SK-N-DZ (cell line): ENCODE results near the gene OGDH.
"Not testable (repeated sequence)": the region's sequence is repeated elsewhere in the genome, so short reads cannot be mapped to it uniquely, and the experiment has no call there.

Source experiments
- DNase-seq: peaks from one replicate; pipeline ENCODE4 v3.0.0-alpha.2; 2015; ENCODE audit warnings: low spot score

The OGDH gene

DNA sequence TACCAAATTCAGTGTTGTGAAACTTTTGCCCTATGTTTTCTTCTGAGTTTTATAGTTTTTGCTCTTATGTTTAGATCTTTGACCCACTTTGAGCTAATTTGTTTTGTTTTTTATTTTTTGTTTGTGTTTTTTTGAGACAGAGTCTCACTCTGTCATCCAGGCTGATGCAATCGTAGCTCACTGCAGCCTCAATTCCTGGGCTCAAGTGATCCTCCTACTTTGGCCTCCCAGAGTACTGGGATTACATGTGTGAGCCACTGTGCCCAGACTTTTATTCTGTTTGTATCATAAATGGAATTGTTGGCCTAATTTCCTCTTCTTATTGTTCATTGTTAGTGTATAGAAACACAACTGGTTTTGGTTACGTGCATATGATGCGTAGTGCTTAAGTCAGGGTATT, 99.0 kb downstream of the OGDH start:
- DNase-seq: no peak

DNA sequence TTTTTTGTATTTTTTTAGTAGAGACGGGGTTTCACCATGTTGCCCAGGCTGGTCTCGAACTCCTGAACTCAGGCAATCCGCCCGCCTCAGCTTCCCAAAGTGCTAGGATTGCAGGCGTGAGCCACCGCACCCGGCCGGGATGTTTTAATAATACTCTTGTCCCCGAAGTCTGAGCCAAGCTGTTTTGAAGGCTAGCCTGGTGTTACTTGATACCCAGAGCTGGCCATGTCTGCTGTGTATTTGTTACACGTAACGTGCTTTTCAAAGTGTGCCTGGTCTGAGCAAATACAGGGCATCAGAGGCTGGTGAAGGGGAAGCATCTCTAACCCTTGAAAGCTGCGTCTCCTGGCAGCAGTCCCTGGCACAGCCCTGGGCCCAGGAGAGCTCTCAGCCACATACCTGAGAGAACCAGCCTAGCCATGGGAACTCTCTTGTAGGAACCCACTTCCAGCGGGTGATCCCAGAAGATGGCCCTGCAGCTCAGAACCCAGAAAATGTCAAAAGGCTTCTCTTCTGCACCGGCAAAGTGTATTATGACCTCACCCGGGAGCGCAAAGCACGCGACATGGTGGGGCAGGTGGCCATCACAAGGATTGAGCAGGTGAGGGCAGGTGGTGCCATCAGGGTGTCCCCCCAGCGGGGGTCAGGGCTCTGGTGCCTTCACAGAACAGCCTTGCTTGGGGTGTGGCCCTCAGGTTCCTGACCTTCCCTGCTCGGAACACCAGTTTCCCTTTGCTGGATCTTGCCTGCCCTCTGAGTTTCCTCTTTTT, 100.5 kb downstream of the OGDH start:
- DNase-seq: no peak

DNA sequence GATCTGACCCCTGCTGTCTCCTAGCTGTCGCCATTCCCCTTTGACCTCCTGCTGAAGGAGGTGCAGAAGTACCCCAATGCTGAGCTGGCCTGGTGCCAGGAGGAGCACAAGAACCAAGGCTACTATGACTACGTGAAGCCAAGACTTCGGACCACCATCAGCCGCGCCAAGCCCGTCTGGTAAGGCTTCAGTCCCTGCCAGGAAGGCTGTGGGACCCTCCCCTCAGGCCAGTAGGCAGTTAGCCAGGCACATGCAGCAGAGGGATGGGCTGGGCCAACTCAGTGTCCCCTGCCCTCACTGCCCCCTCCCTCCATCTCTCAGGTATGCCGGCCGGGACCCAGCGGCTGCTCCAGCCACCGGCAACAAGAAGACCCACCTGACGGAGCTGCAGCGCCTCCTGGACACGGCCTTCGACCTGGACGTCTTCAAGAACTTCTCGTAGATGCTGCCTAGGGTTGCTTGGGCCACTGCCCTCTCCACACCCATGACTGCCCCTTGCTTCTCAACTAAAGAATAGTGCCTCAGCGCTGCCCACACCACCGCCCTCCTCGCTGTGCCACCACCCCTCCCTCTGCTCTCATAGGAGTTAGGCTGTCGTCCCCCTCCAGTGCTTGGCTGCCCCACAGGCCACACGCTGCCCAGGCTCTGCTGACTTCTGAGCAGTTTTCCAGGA, 101.3 kb downstream of the OGDH start:
- no peak for DNase-seq

DNA sequence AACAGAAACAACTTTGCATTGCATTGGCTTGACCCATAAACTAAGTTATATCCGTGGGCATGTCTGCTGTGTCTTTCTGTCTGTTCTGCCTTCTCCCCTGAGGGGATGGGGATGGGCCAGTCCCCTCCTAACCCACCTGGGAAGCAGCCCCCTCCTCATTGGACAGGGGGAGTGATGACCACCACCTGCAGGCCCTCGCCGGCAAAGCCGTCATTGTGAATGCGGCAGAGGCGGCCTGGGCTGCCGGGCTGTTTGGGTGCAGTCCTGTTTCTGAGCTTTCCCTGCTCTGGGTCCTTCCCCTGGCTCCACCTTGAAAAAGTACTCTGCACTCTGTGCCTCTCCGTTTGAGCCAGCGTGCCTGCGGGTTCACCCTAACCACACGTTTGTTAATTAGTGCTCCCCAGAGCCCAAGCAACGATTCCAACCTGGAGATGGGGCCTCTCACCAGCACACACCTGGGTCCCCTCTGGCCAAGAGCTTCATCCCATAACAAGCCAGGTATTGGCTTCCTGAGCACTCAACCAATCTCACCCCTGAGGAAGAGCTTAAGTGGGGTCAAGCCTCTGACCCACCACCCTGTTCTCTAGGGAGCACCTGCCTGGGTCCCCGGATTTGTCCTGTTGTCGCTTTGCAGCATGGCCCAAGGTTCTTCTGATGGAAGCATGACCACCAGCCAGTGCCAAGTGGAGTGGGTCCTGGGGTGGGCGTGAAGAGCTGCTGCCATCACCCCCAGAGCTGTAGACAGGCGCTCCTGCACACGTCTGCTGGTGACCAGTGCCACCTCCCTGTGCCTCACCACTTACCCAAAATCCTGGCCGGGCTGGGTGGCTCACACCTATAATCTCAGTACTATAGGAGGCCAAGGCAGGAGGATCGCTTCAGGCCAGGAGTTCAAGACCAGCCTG, 102.8 kb downstream of the OGDH start:
- DNase-seq: no peak

DNA sequence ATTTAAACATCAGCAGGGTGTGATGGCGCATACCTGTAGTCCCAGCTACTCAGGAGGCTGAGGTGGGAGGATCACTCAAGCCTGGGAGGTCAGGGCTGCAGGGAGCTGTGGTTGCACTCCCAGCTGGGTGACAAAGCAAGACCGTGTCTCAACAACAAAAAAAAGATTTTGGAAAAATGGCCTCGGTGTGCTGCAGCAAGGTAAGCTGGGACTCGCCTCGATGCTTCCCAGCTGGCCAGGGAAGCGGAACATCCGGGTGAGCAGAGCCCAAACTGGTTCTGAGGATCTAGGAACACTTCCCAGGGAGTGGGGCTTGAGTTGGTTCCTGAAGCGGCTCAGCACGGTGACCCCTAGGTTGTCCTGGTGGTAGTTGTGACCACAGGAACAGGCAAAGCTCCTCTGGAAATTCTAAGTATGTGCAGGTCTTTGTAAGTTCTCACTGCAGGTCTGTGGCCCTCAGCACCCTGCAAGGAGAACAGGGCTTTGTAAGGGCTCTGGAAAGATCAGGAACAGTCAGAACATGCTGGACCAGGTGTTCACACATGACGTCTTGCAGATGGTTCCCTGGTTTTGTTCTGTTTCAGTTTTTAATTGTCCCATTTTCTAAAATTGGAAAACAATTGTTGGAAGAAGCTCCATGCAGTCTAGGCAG, 103.6 kb downstream of the OGDH start:
- DNase-seq: no peak

DNA sequence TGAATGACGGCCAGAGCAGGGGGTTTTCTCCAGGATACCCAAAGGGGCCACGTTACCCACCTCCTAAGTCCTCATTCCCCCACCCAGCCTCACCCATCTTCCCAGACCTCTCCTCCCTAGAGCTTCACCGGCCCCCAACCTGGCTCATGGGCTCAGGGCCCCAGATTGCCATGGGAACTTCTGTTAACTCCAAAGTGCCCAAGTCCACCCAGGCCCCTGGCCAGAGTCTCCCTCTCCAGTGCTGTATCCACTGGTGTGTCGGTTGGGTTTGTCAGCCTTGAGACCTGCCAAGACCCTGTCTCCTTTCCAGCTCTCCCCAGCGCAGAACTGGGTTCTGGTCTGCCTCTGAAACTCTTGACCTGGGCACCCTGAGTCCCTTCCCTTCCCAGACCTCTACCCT, 105.1 kb downstream of the OGDH start:
- DNase-seq: no peak

DNA sequence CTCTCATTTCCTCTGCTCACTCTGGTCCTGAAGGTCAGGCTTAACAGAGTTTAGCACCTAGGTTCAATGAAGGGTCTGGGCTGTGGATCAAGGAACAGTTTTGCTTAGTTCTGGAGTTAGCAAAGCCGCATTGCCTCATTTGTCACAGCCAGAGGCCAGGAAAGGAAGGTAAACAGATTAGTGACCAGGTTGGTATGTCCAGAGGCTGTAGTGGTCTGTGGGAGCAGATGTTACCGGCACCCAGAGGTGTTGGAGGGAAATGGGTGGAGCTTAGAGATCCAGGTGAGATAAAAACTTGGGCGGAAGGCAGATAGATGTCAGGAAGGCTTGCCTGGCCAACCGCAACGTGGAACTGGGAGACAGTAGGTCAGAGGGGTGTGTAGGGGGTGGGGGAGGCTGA, 105.6 kb downstream of the OGDH start:
- DNase-seq: no peak

DNA sequence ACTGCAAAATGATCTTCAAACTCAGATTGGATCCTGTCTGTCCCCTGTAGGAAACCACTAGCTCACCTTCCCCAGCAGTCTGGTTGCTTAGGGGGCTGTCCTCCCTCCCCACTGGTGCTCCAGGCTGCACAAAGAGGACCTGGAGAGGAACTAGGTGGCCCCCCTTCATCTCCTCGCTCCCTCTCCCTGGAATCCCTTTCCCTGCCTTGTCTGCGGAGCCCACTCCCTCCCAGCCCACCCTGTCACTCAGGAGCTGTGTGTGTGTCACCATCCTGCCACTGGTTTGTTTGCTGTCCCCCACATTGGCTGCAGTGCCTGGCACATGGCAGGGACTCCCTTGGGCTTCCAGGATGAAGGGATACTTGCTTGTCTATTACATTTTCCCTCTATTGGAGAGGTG, 106.7 kb downstream of the OGDH start:
- DNase-seq: no peak

DNA sequence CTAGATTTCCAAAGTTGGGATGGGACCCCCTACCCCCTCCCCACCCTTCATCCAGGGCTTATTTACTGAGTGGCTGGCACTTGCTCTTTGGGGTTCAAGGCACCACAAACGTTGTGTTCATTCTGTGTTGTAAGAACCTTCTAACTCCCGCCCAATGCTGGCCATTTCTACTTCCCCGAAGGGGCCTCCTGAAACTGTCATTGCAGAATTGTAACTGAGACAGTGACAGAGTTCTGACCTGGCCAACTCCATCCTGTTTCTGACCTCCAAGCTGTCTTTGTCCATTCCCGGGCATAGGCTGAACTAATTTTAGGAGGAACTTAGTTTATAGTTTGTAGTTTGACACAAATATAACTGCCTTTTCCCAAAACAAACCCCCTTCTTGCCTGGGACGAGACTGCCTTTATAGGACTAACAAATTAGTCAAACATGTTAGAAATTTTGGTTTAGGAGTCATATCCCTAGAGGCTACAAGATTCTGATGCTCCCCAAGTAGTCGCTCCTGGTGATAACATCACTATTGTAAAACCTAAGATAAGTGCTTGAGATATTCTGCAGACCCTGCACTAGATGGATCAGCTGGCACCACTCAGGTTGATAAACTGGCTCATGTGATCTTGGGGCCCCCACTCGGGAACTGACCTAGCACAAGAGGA, 107.4 kb downstream of the OGDH start:
- DNase-seq: no peak

DNA sequence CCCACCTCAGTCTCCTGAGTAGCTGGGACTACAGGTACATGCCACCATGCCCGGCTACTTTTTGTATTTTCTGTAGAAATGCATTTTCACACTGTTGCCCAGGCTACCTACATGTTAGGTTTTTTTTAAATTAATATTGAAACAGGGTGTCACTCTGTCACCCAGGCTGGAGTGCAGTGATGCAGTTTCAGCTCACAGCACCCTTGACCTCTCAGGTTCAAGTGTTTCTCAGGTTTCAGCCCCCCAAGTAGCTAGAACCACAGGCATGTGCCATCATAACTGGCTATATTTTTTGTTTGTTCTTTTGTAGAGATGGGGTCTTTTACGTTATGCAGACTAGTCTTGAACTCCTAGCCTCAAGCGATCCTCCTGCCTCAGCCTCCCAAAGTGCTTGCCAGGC, 109.8 kb downstream of the OGDH start:
- no peak for DNase-seq

DNA sequence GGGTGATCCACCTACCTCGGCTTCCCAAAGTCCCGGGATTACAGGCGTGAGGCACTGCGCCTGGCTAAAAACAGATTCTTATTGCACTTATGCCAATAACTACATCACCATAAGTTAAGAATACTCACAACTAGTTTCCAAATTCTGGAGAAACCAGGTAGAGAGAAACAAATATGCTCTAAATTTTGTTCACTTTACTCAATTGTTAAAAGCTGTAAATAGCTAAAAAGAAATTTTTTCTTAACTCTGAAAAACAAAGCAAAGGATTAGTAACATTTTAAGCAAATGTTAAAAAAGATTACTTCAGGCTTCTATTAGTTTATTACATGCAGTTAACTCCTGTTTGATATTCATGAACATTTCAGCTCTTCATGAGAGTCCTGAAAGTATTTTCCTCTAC, 113.9 kb downstream of the OGDH start:
- no peak for DNase-seq

DNA sequence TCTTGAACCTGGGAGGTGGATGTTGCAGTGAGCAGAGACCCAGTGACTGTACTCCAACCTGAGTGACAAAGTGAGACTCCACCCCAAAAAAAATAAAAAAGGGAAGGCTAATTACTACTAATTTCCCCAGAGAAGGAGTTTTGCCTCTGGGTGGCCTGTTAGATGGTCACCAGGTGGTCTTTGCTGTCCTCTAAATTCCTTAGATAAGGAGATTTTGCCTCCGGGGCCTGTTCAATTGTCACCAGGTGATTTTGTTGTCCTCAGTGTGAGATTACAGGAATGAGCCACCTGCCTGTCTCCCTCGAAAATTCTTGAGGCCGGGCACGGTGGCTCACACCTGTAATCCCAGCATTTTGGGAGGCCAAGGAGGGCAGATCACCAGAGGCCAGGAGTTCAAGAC, 117.8 kb downstream of the OGDH start:
- DNase-seq: no peak

DNA sequence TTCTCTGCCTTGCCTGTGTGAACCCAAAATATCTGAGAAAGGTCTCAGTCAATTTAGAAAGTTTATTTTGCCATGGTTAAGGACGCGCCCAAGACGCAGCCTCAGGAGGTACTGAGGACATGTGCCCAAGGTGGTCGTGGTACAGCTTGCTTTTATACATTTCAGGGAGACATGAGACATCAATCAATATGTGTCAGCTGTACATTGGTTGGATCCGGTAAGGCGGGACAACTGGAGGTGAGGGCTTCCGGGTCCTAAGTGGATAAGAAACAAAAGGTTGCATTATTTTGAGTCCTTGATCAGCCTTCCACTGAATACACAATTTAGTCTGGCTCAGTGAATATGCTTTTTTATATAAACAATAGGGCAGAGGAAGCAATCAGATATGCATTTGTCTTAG, 119.8 kb downstream of the OGDH start:
- peak; percentile 30 for DNase-seq

DNA sequence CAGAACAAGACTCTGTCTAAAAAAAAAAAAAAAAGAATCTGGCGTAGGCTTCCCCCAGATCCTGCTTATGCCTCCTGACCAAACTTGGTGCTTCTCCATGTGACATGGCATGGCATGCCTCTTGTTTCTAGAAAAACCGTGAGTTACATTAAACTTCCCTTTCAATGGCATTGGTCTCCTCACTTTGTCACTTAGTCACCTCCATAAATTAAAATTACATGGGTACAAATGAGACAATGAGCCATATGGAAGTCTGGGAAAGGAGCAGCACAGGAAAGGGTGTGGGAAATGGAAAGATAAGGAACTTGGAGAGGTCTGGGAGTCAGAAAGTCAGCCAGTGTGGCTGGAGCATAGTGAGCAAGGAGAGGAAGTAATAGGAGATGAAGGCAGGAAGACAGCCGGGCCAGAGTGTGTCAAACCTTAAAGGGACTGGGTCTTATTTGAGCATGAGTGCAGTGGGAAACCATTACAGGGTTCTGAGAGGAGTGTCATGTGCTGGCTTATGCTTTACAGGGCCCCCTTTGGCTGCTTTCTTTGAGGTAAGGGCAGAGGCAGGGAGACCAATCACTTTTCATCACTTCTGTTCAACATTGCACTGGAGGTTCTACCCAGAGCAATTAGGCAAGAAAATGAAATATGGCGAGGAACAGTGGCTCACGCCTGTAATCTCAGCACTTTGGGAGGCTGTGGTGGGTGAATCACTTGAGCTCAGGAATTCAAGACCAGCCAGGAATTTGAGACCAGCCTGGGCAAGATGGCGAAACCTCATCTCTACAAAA, 120.9 kb downstream of the OGDH start:
- DNase-seq: no peak

DNA sequence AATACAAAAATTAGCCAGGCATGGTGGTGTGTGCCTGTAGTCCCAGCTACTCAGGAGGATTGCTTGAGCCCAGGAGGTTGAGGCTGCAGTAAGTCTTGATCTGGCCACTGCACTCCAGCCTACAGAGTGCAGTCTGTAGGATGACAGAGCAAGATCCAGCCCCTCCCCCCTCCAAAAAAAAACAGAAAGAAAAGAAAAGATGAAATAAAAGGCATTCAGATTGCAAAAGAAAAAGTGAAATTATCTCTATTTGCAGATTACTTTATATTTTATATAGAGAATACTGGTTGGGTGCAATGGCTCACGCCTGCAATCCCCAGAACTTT, 121.5 kb downstream of the OGDH start:
- no peak for DNase-seq

DNA sequence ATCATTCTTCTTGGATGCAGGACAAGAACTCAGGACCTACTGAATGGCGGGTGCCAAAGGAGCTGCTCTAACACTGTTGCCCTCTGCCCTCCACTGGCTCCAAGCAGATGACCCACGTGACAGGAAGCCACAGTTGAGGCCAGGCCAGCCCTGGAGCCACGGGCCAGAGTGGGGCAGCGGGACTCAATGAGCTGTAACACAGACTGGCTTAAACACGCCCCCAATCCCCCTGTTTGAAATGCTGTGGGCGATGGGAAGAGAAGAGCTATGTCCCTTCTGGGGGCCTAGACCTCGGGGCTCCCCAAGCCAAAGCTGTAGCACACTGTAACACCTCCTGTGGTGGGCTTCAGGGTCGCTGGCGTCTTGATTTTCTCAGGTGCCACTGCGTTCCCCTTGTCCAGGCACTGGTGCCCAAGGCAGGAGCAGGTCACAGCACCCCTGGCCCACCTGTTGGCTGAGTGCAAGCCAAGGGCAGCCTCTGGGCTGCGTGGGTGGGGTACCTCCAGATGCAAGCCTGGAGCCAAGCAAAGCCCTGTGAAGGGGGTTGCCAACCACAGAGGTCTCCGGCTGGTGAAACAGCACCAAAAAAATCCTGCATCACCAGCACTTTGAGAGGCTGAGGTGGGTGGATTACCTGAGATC, 123.6 kb downstream of the OGDH start:
- DNase-seq: no peak

DNA sequence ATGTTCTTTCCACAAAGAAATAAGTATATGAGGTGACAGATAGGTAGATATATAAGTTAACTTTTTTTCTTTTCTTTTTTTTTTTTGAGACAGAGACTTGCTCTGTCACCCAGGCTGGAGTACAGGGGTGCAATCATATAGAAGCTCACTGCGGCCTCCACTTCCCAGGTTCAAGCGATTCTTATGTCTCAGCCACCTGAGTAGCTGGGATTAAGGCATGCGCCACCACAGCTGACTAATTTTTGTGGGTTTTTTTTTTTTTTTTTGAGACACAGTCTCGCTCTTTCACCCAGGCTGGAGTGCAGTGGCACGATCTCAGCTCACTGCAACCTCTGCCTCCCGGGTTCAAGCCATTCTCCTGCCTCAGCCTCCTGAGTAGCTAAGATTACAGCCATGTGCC, 126.5 kb downstream of the OGDH start:
- DNase-seq: not testable (repeated sequence)

DNA sequence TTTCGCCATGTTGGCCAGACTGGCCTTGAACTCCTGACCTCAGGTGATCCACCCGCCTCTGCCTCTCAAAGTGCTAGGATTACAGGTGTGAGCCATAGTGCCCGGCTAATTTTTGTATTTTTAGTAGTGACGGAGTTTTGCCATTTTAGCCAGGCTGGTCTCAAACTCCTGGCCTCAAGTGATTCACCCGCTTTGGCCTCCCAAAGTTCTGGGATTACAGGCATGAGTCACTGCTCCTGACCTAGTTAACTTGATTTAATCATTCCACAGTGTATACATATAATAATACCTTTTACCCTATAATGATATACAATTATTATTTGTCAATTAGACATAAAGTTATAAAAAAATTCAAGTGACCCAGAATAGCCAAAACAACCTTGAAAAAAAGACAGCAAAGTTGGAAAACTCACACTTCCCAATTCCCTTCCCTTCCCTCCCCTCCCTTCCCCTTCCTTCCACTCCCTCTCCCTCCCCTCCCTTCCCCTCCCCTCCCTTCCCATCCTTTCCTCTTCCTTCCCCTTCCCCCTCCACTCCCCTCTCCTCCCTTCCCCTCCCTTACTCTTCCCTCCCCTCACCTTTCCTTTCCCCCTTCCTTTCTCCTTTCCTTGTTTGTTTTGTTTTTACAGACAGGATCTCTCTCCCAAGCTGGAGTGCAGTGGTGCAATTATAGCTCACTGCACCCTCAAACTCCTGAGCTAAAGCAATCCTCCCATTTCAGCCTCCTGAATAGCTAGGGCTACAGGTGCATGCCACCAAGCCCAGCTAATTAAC, 127.5 kb downstream of the OGDH start:
- no peak for DNase-seq

DNA sequence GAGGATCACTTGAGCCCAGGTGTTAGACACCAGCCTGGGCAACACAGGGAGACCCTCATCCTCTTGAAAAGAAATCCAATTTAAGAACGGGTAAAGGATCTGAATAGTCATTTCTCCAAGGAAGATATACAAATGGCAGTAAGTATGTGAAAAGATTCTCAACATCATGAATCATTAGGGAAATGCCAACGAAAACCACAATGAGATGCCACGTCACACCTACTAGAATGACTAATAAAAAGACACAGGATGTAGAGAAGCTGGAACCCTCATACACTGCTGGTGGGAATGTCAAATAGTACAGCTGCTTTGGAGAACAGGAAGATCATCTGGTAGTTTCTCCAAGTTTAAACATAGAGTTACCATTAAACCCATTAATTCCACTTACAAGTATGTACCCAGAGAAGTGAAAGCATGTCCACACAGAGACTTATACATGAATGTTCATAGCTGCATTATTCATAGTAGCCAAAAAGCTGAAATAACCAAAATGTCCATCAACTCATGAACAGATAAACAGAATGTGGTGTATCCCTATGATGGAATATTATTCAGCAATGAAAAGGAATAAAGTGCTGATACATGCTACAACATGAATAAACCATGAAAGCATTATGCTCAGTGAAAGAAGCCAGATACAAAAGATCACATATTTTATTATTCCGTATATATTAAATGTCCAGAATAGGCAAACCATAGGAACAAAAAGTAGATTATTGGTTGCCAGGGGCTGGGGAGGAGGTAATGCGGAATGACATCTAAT, 129.2 kb downstream of the OGDH start:
- no peak for DNase-seq
